ENCODE data around the gene RAD18.

DNA sequence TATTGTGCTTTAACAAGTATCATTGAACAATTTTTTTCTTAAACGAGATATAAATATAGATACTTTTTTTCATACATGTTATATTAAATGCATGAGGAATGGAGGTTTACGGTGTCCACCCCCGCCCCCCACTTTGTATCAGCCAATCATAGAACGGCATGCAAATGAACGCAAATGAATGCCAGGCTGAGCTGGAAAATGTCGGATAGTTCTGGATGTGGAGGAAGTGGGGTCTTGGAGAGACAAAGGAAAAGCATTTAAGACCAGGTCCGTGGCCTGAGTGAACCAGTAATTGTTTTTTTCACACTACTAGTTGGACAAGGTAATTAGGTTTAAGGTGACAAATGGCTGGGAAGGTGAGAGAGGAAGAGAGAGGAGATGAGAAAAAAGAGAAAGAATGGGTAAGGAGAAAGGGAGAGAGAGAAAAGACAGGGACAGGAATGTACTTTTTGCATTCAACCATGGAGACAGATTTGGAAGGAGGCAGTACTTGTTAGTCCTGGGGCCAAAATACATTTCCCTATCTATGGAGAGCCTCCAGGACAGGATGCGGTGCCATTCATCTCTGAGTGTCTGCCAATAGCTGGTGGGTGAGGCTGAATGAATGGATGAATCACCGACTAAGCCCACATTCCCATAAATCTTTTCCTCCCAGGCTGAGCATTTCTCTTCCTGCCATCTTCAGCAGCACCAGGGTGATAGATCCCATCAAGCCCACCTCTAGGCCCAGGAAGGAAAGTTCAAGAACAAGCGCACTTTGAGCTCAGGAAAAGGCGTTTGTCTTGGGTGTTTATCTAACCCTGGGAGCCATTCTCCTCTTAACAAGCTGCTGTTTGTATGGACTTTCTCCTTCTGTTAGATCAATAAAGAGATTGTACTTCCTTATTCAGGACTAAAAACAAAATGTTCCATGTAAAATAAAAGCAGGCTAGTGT is 1.4 kb upstream of the RAD18 start:
- no peak for TF ChIP-seq EP300 (IDR thresholded peaks at IDR 0.05; ENCODE audit: borderline replicate concordance)
- no peak for TF ChIP-seq CEBPB (IDR thresholded peaks at IDR 0.05)
- no peak for TF ChIP-seq CREB1 (IDR thresholded peaks at IDR 0.05; ENCODE audit: low read depth)
- TF ChIP-seq, protein P1, sequence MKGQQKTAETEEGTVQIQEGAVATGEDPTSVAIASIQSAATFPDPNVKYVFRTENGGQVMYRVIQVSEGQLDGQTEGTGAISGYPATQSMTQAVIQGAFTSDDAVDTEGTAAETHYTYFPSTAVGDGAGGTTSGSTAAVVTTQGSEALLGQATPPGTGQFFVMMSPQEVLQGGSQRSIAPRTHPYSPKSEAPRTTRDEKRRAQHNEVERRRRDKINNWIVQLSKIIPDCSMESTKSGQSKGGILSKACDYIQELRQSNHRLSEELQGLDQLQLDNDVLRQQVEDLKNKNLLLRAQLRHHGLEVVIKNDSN (IDR thresholded peaks at IDR 0.05) = no peak
- TF ChIP-seq EGR1 (IDR thresholded peaks at IDR 0.05) = no peak
- no peak for TF ChIP-seq RAD21 (IDR thresholded peaks at IDR 0.05; ENCODE audit: low read depth)
